T-helper 9 cell (primary cell): Measurements from ENCODE around the gene CD86.
"Not testable (repeated sequence)": the region's sequence is repeated elsewhere in the genome, so short reads cannot be mapped to it uniquely, and the experiment has no call there.

Experiments
- DNase-seq: peaks from one replicate; pipeline ENCODE4 v3.0.0-alpha.2; 2020

The CD86 gene

DNA sequence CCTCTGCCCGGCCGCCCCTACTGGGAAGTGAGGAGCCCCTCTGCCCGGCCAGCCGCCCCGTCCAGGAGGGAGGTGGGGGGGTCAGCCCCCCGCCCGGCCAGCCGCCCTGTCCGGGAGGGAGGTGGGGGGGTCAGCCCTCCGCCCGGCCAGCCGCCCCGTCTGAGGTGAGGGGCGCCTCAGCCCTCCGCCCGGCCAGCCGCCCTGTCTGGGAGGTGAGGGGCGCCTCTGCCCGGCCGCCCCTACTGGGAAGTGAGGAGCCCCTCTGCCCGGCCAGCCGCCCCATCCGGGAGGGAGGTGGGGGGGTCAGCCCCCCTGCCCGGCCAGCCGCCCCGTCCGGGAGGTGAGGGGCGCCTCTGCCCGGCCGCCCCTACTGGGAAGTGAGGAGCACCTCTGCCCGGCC, 109.8 kb downstream of the CD86 start:
- DNase-seq = not testable (repeated sequence)

DNA sequence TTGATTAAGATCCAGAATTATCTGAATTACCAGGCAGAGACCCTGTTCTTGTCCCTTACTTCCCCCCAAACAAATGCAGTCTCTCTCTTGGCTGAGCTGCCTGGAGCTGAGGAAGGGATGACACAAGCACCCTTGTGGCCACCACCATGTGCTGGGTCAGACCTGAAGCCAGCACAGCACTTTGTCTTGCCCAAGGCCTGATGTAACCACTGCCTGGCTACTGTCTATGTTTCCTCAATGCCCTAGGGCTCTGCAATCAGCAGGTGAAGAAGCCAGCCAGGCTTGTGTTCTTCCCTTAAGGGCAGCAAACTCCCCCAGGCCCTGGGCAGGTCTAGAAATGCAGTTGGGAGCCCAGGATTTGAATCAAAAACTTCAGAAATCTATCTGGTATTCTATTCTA, 112.5 kb downstream of the CD86 start:
- no peak for DNase-seq

DNA sequence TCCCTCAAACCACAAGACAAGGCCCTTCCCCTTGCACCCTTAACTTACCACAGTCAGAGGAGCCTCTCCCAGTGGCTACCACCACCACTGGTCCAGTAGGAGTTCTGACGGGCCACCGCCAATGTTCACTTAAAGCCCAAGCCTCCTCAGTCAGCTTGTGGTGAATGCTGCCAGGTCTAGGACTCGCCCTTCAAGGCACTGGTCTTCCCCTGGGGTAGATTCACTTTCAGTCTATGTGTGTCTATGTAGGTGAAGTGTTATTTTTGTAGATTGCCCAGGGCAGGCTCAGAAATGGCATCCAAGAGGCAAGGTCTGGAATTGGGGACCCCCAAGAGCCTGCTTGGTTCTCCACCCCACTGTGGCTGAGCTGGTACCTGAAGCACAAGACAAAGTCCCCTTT, 112.9 kb downstream of the CD86 start:
- DNase-seq = no peak

DNA sequence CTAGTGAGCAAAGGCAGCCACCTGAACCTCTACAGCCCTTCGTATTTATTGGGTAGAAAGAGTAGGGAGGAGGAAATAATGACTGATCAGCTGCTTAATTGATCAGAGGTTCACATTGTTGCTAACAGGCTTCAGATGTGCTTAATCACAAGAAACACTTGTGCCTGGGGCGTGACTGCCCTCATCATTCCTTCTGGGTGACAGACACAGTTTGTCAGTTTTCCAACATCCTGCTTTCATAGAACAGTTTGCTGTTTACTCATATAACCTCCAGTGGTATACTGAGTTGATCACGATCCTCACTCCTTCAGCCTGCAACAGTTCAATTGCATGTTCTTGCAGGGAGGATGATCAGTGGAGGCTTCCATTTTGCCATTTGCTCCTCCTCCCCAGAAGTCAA, 114.7 kb downstream of the CD86 start:
- no peak for DNase-seq
